Panc1 (cell line): Measurements from ENCODE around the gene ATG9A. TPM values are rescaled to one million over a fixed set of nuclear protein-coding genes. Genes with fewer than 3 reads are reported as not detected.
A peak's percentile ranks its signal among the peaks of the same experiment; 100 is the strongest.

ENCODE experiments used
- ATAC-seq: fragments of 200-7000 bp; cut with Tn5 transposase; 2 replicates; pipeline ENCODE4 v1.9.1; 2020; ENCODE audit warnings: mild to moderate bottlenecking, moderate library complexity
- BruUV-seq: library from RNA; stranded (reverse); fragments of 400-500 nt; replicated peaks from 2 replicates; lab custom pipeline; 2021; lab: Mats Ljungman, UMichigan
- CTCF ChIA-PET: fragments of 300-600 bp; sonication (Branson Sonifier 250); formaldehyde crosslinking; loops from one replicate; lab custom pipeline; 2022; ENCODE audit warnings: antibody characterized with exemption; lab: Charles Lee
- POLR2A ChIA-PET: fragments of 300-600 bp; sonication (Branson Sonifier 250); formaldehyde crosslinking; loops from one replicate; lab custom pipeline; 2022; ENCODE audit warnings: antibody characterized with exemption; lab: Charles Lee
- DNase-seq: peaks from one replicate; pipeline ENCODE4 v3.0.0-alpha.2; 2010; ENCODE audit warnings: low read depth, low spot score
- H3K27ac ChIP-seq: 2 replicates; pipeline ENCODE4 v1.5.1; 2011; ENCODE audit warnings: mild to moderate bottlenecking, low read length, inconsistent platforms
- H3K27me3 ChIP-seq: fragments of 200-500 bp; sonication (Bioruptor generic); 2 replicates; pipeline ENCODE4 v1.6.0; 2014; ENCODE audit warnings: low read length, inconsistent platforms; ENCODE audit not compliant: control insufficient read depth, insufficient read depth
- H3K36me3 ChIP-seq: fragments of 200-500 bp; sonication (Bioruptor generic); 2 replicates; pipeline ENCODE4 v1.5.1; 2014; ENCODE audit warnings: inconsistent platforms, mild to moderate bottlenecking, low read length, moderate library complexity; ENCODE audit not compliant: control insufficient read depth, insufficient read depth
- H3K4me1 ChIP-seq: 2 replicates; pipeline ENCODE4 v1.5.1; 2011; ENCODE audit warnings: inconsistent platforms, mild to moderate bottlenecking, low read length, moderate library complexity; ENCODE audit not compliant: control insufficient read depth, insufficient read depth
- H3K4me3 ChIP-seq, 2 experiments: 2 replicates each; pipeline ENCODE4 v1.5.1; 2011 to 2012; ENCODE audit warnings: low read depth in 2 of 2, low read length in 2 of 2, mild to moderate bottlenecking in 2 of 2, inconsistent platforms in 1 of 2, moderate library complexity in 1 of 2
- H3K9me3 ChIP-seq: fragments of 200-500 bp; sonication (Bioruptor generic); 2 replicates; pipeline ENCODE4 v1.5.1; 2014; ENCODE audit warnings: low read depth, mild to moderate bottlenecking, inconsistent platforms, low read length, moderate library complexity; ENCODE audit not compliant: control insufficient read depth, insufficient read depth
- POLR2AphosphoS5 ChIP-seq: IDR thresholded peaks from 2 replicates; pipeline ENCODE4 v1.6.1; 2012; ENCODE audit warnings: mild to moderate bottlenecking, low read depth, low read length, moderate library complexity
- SIN3A ChIP-seq: IDR thresholded peaks from 2 replicates; pipeline ENCODE4 v1.6.1; 2012; ENCODE audit warnings: low read depth, mild to moderate bottlenecking, low read length, moderate library complexity, borderline replicate concordance; ENCODE audit not compliant: insufficient read depth
- TCF7L2 ChIP-seq: IDR thresholded peaks from 2 replicates; pipeline ENCODE4 v1.6.1; 2011; ENCODE audit warnings: mild to moderate bottlenecking, low read depth, low read length, inconsistent platforms
- in situ Hi-C: cut with HindIII; loops from 2 replicates; pipeline ENCODE4 v1.10.0; 2016; ENCODE audit warnings: low sequenced_read_pairs, low pct_unique_long_range_greater_than_20kb
- intact Hi-C: fragments of 100-400 bp; cut with micrococcal nuclease; formaldehyde crosslinking; loops from one replicate; pipeline ENCODE4 v1.10.0; 2022; ENCODE audit not compliant: unreplicated experiment
- total RNA-seq: library from RNA; stranded (reverse); gene quantifications from one replicate; pipeline ENCODE4 v1.2.1, GENCODE V29; 2021; ENCODE audit not compliant: unreplicated experiment
- TF ChIP-seq, protein P1 (sequence below), 2 experiments: IDR thresholded peaks; 2 replicates each; pipeline ENCODE4 v1.6.1; 2011 to 2012; ENCODE audit warnings: low read depth in 2 of 2, control low read depth in 1 of 2, low read length in 1 of 2, mild to moderate bottlenecking in 1 of 2, moderate library complexity in 1 of 2; ENCODE audit not compliant: insufficient read depth in 1 of 2
- TF ChIP-seq, protein P2 (sequence below): fragments of 450-650 bp; IDR thresholded peaks from 2 replicates; pipeline ENCODE4 v1.5.1; 2017; ENCODE audit warnings: mild to moderate bottlenecking

ATG9A gene
- total RNA-seq, 1 experiment from 2014 or later, result 75.1 TPM

DNA sequence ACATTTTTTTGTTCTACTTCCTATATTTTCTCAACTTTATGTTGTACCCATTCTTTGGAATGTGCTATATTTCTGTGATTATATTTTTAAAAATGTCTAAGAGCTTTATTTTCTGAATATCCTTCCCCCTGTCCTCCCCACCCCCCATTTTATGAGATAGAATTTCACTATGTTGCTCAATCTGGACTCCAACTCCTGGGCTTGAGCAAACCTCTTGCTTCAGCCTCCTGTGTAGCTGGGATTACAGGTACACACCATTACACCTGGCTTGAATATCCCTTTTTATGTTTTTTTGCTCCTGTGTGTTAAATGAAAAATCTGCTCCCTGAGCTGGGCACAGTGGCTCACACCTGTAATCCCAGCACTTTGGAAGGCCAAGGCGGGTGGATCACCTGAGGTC lies 32.0 kb downstream of the ATG9A start:
- TF ChIP-seq SIN3A (no peak), POLR2AphosphoS5 (no peak), TCF7L2 (no peak)
- TF ChIP-seq, protein P1, sequence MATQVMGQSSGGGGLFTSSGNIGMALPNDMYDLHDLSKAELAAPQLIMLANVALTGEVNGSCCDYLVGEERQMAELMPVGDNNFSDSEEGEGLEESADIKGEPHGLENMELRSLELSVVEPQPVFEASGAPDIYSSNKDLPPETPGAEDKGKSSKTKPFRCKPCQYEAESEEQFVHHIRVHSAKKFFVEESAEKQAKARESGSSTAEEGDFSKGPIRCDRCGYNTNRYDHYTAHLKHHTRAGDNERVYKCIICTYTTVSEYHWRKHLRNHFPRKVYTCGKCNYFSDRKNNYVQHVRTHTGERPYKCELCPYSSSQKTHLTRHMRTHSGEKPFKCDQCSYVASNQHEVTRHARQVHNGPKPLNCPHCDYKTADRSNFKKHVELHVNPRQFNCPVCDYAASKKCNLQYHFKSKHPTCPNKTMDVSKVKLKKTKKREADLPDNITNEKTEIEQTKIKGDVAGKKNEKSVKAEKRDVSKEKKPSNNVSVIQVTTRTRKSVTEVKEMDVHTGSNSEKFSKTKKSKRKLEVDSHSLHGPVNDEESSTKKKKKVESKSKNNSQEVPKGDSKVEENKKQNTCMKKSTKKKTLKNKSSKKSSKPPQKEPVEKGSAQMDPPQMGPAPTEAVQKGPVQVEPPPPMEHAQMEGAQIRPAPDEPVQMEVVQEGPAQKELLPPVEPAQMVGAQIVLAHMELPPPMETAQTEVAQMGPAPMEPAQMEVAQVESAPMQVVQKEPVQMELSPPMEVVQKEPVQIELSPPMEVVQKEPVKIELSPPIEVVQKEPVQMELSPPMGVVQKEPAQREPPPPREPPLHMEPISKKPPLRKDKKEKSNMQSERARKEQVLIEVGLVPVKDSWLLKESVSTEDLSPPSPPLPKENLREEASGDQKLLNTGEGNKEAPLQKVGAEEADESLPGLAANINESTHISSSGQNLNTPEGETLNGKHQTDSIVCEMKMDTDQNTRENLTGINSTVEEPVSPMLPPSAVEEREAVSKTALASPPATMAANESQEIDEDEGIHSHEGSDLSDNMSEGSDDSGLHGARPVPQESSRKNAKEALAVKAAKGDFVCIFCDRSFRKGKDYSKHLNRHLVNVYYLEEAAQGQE (IDR thresholded peaks at IDR 0.05; ENCODE audit: insufficient read depth in 1 of 2, low read depth in 2 of 2, low read length in 1 of 2), result no peak
- TF ChIP-seq, protein P2, sequence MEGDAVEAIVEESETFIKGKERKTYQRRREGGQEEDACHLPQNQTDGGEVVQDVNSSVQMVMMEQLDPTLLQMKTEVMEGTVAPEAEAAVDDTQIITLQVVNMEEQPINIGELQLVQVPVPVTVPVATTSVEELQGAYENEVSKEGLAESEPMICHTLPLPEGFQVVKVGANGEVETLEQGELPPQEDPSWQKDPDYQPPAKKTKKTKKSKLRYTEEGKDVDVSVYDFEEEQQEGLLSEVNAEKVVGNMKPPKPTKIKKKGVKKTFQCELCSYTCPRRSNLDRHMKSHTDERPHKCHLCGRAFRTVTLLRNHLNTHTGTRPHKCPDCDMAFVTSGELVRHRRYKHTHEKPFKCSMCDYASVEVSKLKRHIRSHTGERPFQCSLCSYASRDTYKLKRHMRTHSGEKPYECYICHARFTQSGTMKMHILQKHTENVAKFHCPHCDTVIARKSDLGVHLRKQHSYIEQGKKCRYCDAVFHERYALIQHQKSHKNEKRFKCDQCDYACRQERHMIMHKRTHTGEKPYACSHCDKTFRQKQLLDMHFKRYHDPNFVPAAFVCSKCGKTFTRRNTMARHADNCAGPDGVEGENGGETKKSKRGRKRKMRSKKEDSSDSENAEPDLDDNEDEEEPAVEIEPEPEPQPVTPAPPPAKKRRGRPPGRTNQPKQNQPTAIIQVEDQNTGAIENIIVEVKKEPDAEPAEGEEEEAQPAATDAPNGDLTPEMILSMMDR, result no peak
- DNase-seq (no peak), ATAC-seq (no peak)
- Histone ChIP-seq H3K36me3 (no peaks in the 10 kb centered on the region), H3K4me1 (no peaks in the 10 kb centered on the region), H3K4me3 (no peak overlapping the region), H3K27ac (no peak overlapping the region), H3K27me3 (no peaks in the 10 kb centered on the region), H3K9me3 (no peaks in the 10 kb centered on the region)
- POLR2A ChIA-PET, result no interaction called here
- BruUV-seq, result no TSS peak
- CTCF ChIA-PET, result interaction anchor here (0.7 kb wide), 1 partner anchor 28 kb away, joined by 9 read pairs; the partner anchor contains the start of gene SLC23A3
- in situ Hi-C loops (no loop called here), intact Hi-C loops (no loop called here)

DNA sequence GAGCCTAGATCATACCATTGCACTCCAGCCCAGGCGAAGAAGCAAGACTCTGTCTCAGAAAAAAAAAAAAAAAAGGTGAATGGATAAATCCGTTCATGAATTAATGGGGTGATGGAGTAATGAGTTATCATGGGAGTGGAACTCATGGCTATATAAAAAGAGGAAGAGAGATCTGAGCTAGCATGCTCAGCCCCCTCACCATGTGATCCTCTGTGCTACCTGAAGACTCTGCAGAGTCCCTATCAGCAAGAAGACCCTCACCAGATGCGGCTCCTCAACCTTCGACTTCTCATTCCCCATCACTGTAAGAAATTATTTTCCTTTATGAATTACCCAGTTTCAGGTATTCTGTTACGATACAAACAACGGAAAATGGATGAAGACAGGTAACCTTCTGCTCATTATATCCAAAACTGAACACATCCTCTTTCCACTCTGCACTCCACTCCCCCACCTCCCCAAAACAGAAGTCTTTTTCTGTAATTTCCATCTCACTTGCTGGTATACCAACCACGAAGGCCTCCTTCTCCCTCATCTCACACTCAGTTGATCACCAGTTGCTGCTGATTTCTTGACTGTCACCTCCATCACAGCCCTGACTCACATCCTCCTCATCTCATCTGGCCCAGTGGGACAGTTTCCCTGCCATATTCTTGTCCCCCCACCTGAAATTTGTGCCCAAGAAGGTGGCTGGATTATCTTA lies 42.5 kb downstream of the ATG9A start:
- Histone ChIP-seq H3K4me3 (no peak overlapping the region), H3K9me3 (no peaks in the 10 kb centered on the region), H3K27me3 (no peaks in the 10 kb centered on the region), H3K4me1 (no peaks in the 10 kb centered on the region), H3K36me3 (peaks cover 13% of the 10 kb centered on the region; the same call in 1 of the 2 replicates), H3K27ac (no peak overlapping the region)
- DNase-seq (no peak), ATAC-seq (peak; percentile 33)
- in situ Hi-C loops, result no loop called here
- ChIA-PET POLR2A (no interaction called here), CTCF (interaction anchor here (0.6 kb wide), 1 partner anchor 144 kb away, joined by 3 read pairs; no protein-coding TSS in a partner anchor)
- intact Hi-C loops, result no loop called here
- TF ChIP-seq TCF7L2, result no peak
- TF ChIP-seq, protein P1 (IDR thresholded peaks at IDR 0.05; ENCODE audit: insufficient read depth in 1 of 2, low read depth in 2 of 2, low read length in 1 of 2), result no peak
- TF ChIP-seq POLR2AphosphoS5, result no peak
- TF ChIP-seq SIN3A, result no peak
- TF ChIP-seq, protein P2, result no peak
- BruUV-seq, result no TSS peak
